IMR-90 (cell line): ENCODE results near the gene NDUFAB1. TPM values are rescaled to one million over a fixed set of nuclear protein-coding genes. Genes with fewer than 3 reads are reported as not detected.

Source experiments
- ATAC-seq: fragments of 200-7000 bp; cut with Tn5 transposase; 2 replicates; pipeline ENCODE4 v1.9.1; 2020; ENCODE audit warnings: low read depth, mild to moderate bottlenecking, moderate library complexity
- BruUV-seq: library from RNA; stranded (reverse); fragments of 400-500 nt; replicated peaks from 2 replicates; lab custom pipeline; 2021; lab: Mats Ljungman, UMichigan
- CTCF ChIA-PET: fragments of 300-600 bp; formaldehyde crosslinking; extraction: SDS; loops from one replicate; lab custom pipeline; 2021; ENCODE audit warnings: antibody characterized with exemption; lab: Yijun Ruan, JAX
- POLR2A ChIA-PET: fragments of 300-600 bp; sonication (Branson Sonifier 250); formaldehyde crosslinking; loops from one replicate; lab custom pipeline; 2022; ENCODE audit warnings: antibody characterized with exemption; ENCODE audit not compliant: unreplicated experiment; lab: Charles Lee
- DNase-seq: peaks from one replicate; pipeline ENCODE4 v3.0.0; 2013
- H2AFZ ChIP-seq: replicated peaks from 2 replicates; pipeline ENCODE3; 2013; ENCODE audit warnings: low read length, mild to moderate bottlenecking; ENCODE audit not compliant: poor library complexity
- H2AK5ac ChIP-seq: 2 replicates; pipeline ENCODE4 v1.6.1; 2013; ENCODE audit warnings: low read depth, low read length, inconsistent platforms
- H2AK9ac ChIP-seq: replicated peaks from 2 replicates; pipeline ENCODE3; 2013; ENCODE audit warnings: mild to moderate bottlenecking, low read depth, low read length, moderate library complexity; ENCODE audit not compliant: poor library complexity
- H2BK120ac ChIP-seq: 2 replicates; pipeline ENCODE4 v1.6.1; 2013; ENCODE audit warnings: low read depth, low read length, inconsistent platforms
- H2BK15ac ChIP-seq: 3 replicates; pipeline ENCODE4 v1.6.1; 2013; ENCODE audit warnings: low read depth, low read length, inconsistent platforms
- H2BK20ac ChIP-seq: 2 replicates; pipeline ENCODE4 v1.6.1; 2013; ENCODE audit warnings: low read depth, mild to moderate bottlenecking, inconsistent platforms, low read length, moderate library complexity
- H2BK5ac ChIP-seq: 2 replicates; pipeline ENCODE4 v1.6.1; 2013; ENCODE audit warnings: mild to moderate bottlenecking, low read depth, low read length, inconsistent platforms; ENCODE audit not compliant: poor library complexity, severe bottlenecking
- H3K14ac ChIP-seq: replicated peaks from 2 replicates; pipeline ENCODE4 v1.6.1; 2013; ENCODE audit warnings: low read depth, low read length, inconsistent platforms
- H3K18ac ChIP-seq: 2 replicates; pipeline ENCODE4 v1.6.1; 2013; ENCODE audit warnings: low read depth, low read length, control low read depth
- H3K23ac ChIP-seq: 2 replicates; pipeline ENCODE4 v1.6.1; 2013; ENCODE audit warnings: low read depth, low read length, inconsistent platforms
- H3K27ac ChIP-seq: 2 replicates; pipeline ENCODE4 v1.5.1; 2013; ENCODE audit warnings: mild to moderate bottlenecking, control low read depth, low read length; ENCODE audit not compliant: insufficient read depth
- H3K27me3 ChIP-seq: 2 replicates; pipeline ENCODE4 v1.6.1; 2013; ENCODE audit warnings: low read length; ENCODE audit not compliant: control insufficient read depth, insufficient read depth
- H3K36me3 ChIP-seq: 2 replicates; pipeline ENCODE4 v1.6.1; 2013; ENCODE audit warnings: low read length, mixed read lengths; ENCODE audit not compliant: control insufficient read depth, insufficient read depth
- H3K4ac ChIP-seq: 2 replicates; pipeline ENCODE4 v1.6.1; 2013; ENCODE audit warnings: low read depth, low read length, inconsistent platforms
- H3K4me1 ChIP-seq: 2 replicates; pipeline ENCODE4 v1.6.1; 2013; ENCODE audit warnings: low read length, mixed read lengths; ENCODE audit not compliant: control insufficient read depth, insufficient read depth
- H3K4me2 ChIP-seq: 2 replicates; pipeline ENCODE4 v1.6.1; 2013; ENCODE audit warnings: low read depth, mild to moderate bottlenecking, control low read depth, low read length, moderate library complexity
- H3K4me3 ChIP-seq: 2 replicates; pipeline ENCODE4 v1.5.1; 2013; ENCODE audit warnings: low read depth, mild to moderate bottlenecking, control low read depth, low read length, moderate library complexity; ENCODE audit not compliant: insufficient read depth
- H3K56ac ChIP-seq: 2 replicates; pipeline ENCODE4 v1.6.1; 2013; ENCODE audit warnings: low read length, inconsistent platforms; ENCODE audit not compliant: insufficient read depth; ENCODE audit errors: extremely low read depth
- H3K79me1 ChIP-seq, 2 experiments: 2 replicates each; pipeline ENCODE4 v1.6.1; 2013; ENCODE audit warnings: low read length in 2 of 2, inconsistent platforms in 1 of 2, low read depth in 1 of 2
- H3K9ac ChIP-seq: 2 replicates; pipeline ENCODE4 v1.6.1; 2013; ENCODE audit warnings: low read depth, low read length, control low read depth
- H3K9me1 ChIP-seq: 2 replicates; pipeline ENCODE4 v1.6.1; 2013; ENCODE audit warnings: low read length, inconsistent platforms; ENCODE audit not compliant: insufficient read depth
- H3K9me3 ChIP-seq: 2 replicates; pipeline ENCODE4 v1.6.1; 2013; ENCODE audit warnings: low read length; ENCODE audit not compliant: control insufficient read depth, insufficient read depth
- H4K20me1 ChIP-seq: 2 replicates; pipeline ENCODE4 v1.6.1; 2013; ENCODE audit warnings: low read length, inconsistent platforms; ENCODE audit not compliant: insufficient read depth
- H4K5ac ChIP-seq: 2 replicates; pipeline ENCODE4 v1.6.1; 2013; ENCODE audit warnings: mild to moderate bottlenecking, low read depth, low read length, control low read depth
- H4K8ac ChIP-seq, 2 experiments: 2 replicates each; pipeline ENCODE4 v1.6.1; 2013; ENCODE audit warnings: low read depth in 2 of 2, low read length in 2 of 2, control low read depth in 1 of 2, inconsistent platforms in 1 of 2
- H4K91ac ChIP-seq: 2 replicates; pipeline ENCODE4 v1.6.1; 2013; ENCODE audit warnings: low read depth, low read length, inconsistent platforms; ENCODE audit not compliant: insufficient read depth
- BHLHE40 ChIP-seq: fragments of 150-350 bp; IDR thresholded peaks from 2 replicates; pipeline ENCODE4 v1.6.1; 2016; ENCODE audit warnings: mild to moderate bottlenecking, low read depth, low read length
- CTCF ChIP-seq: conservative IDR thresholded peaks from 2 replicates; pipeline ENCODE4 v1.5.1; 2012; ENCODE audit warnings: mild to moderate bottlenecking, low read depth, low read length, improper control_type of control experiment
- FOS ChIP-seq: fragments of 150-350 bp; IDR thresholded peaks from 2 replicates; pipeline ENCODE4 v1.6.1; 2016; ENCODE audit warnings: low read depth, low read length
- MAFK ChIP-seq: IDR thresholded peaks from 2 replicates; pipeline ENCODE4 v1.6.1; 2012; ENCODE audit warnings: low read depth, low read length, improper control_type of control experiment
- MXI1 ChIP-seq: IDR thresholded peaks from 2 replicates; pipeline ENCODE4 v1.6.1; 2012; ENCODE audit warnings: low read depth, mild to moderate bottlenecking, low read length, moderate library complexity, borderline replicate concordance
- NFE2L2 ChIP-seq: fragments of 150-350 bp; IDR thresholded peaks from 2 replicates; pipeline ENCODE4 v1.6.1; 2016; ENCODE audit warnings: low read depth, mild to moderate bottlenecking, low read length
- POLR2A ChIP-seq: IDR thresholded peaks from 2 replicates; pipeline ENCODE4 v1.6.1; 2012; ENCODE audit warnings: mild to moderate bottlenecking, low read depth, low read length
- RAD21 ChIP-seq: IDR thresholded peaks from 2 replicates; pipeline ENCODE4 v1.6.1; 2012; ENCODE audit warnings: low read length, improper control_type of control experiment
- RCOR1 ChIP-seq: IDR thresholded peaks from 2 replicates; pipeline ENCODE4 v1.6.1; 2012; ENCODE audit warnings: mild to moderate bottlenecking, low read length, improper control_type of control experiment; ENCODE audit not compliant: insufficient replicate concordance
- RFX5 ChIP-seq: IDR thresholded peaks from 2 replicates; pipeline ENCODE4 v1.8.0; 2012; ENCODE audit warnings: low read depth, mild to moderate bottlenecking, low read length, moderate library complexity
- SMC3 ChIP-seq: fragments of 150-350 bp; IDR thresholded peaks from 2 replicates; pipeline ENCODE4 v1.6.1; 2016; ENCODE audit warnings: low read depth, mild to moderate bottlenecking, antibody characterized with exemption, low read length, moderate library complexity
- USF2 ChIP-seq: fragments of 150-350 bp; IDR thresholded peaks from 2 replicates; pipeline ENCODE4 v1.6.1; 2017; ENCODE audit warnings: mild to moderate bottlenecking, antibody characterized with exemption, low read length, low read depth
- WGBS, 2 experiments: methylation state at CpG; one replicate each; pipeline versions ENCODE4 v1.1.5 to v1.1.7; 2013; ENCODE audit warnings: missing lambda C conversion rate in 2 of 2; ENCODE audit not compliant: insufficient read length in 1 of 2; ENCODE audit errors: extremely low coverage in 2 of 2; 5-methylcytosine and 5-hydroxymethylcytosine counted together
- dilution Hi-C: fragments of 300-500 bp; cut with HindIII; formaldehyde crosslinking; loops from one replicate; pipeline ENCODE4 v1.14.3; 2018; ENCODE audit warnings: low sequenced_read_pairs; ENCODE audit not compliant: unreplicated experiment
- in situ Hi-C: fragments of 300-500 bp; cut with MboI; formaldehyde crosslinking; loops from 3 replicates; pipeline ENCODE4 v1.14.3; 2019; ENCODE audit warnings: low sequenced_read_pairs, inconsistent platforms, mixed read lengths
- intact Hi-C: fragments of 100-400 bp; cut with micrococcal nuclease; formaldehyde crosslinking; loops from 2 replicates; pipeline ENCODE4 v1.10.0; 2022
- polyA plus RNA-seq, 3 experiments: library from polyadenylated mRNA; depleted of rRNA; stranded (reverse); fragments of >200 nt; gene quantifications; 2 replicates each; pipeline ENCODE4 v1.2.3, GENCODE V29; 2012; ENCODE audit warnings: low replicate concordance in 1 of 3
- total RNA-seq: library from RNA; depleted of rRNA; stranded (reverse); fragments of >200 nt; gene quantifications from 2 replicates; pipeline ENCODE4 v1.2.3, GENCODE V29; 2012

Gene NDUFAB1
- total and polyA plus RNA-seq, 2 of the 4 experiments (the other 2 are of a cell fraction), result 117 to 146 TPM

GRCh38 chr16:23567602-23568001 is 28.5 kb downstream of the NDUFAB1 start:
- H4K91ac ChIP-seq, result no peak overlapping the region
- dilution Hi-C loops (no loop called here), in situ Hi-C loops (no loop called here), intact Hi-C loops (no loop called here)
- ATAC-seq (no peak), DNase-seq (no peak)
- H3K14ac ChIP-seq, result no peak overlapping the region
- H2AFZ ChIP-seq, result no peak overlapping the region
- H3K9me1 ChIP-seq, result peaks cover 3% of the 10 kb centered on the region; the same call in 1 of the 2 replicates
- ChIA-PET POLR2A (no interaction called here), CTCF (no interaction called here)
- no peak overlapping the region for H2BK15ac ChIP-seq
- no peaks in the 10 kb centered on the region for H3K27me3 ChIP-seq
- H3K9me3 ChIP-seq, result no peaks in the 10 kb centered on the region
- H2AK5ac ChIP-seq, result no peak overlapping the region
- no peak overlapping the region for H4K8ac ChIP-seq
- H3K27ac ChIP-seq, result no peak overlapping the region
- no peak overlapping the region for H3K4me3 ChIP-seq
- H2BK20ac ChIP-seq, result no peak overlapping the region
- H4K20me1 ChIP-seq, result peaks cover 13% of the 10 kb centered on the region; the same call in 1 of the 2 replicates
- no peak for TF ChIP-seq BHLHE40
- no peak for TF ChIP-seq USF2
- no peak for TF ChIP-seq CTCF
- TF ChIP-seq RFX5, result no peak
- no peak for TF ChIP-seq MAFK
- TF ChIP-seq NFE2L2, result no peak
- no peak for TF ChIP-seq MXI1
- TF ChIP-seq RCOR1, result no peak
- no peak for TF ChIP-seq POLR2A
- no peak for TF ChIP-seq RAD21
- no peak for TF ChIP-seq SMC3
- TF ChIP-seq FOS, result no peak
- no peak overlapping the region for H3K4me2 ChIP-seq
- no peak overlapping the region for H2AK9ac ChIP-seq
- no peaks in the 10 kb centered on the region for H3K4me1 ChIP-seq
- H3K56ac ChIP-seq, result no peak overlapping the region
- H2BK120ac ChIP-seq, result no peak overlapping the region
- WGBS, 2 experiments, result 80% methylated on average over 1 of the region's 3 CpGs; no CpG with 5 or more reads in 1 of the 2 experiments
- no peak overlapping the region for H3K18ac ChIP-seq
- no peak overlapping the region for H3K4ac ChIP-seq
- no TSS peak for BruUV-seq
- H4K5ac ChIP-seq, result no peak overlapping the region
- H3K9ac ChIP-seq, result no peak overlapping the region
- peaks cover 83% of the 10 kb centered on the region for H3K36me3 ChIP-seq
- H3K23ac ChIP-seq, result no peak overlapping the region
- H3K79me1 ChIP-seq, result peaks cover 28 to 40% of the 10 kb centered on the region in 2 experiments
- H2BK5ac ChIP-seq, result no peak overlapping the region
